H9 (cell line): ENCODE measurements around the gene DKKL1. TPM values are rescaled to one million over a fixed set of nuclear protein-coding genes. Genes with fewer than 3 reads are reported as not detected.

ENCODE experiments used
- DNase-seq: peaks from one replicate; pipeline ENCODE4 v3.0.0-alpha.2; 2017
- H2AFZ ChIP-seq: one replicate; pipeline ENCODE4 v1.6.1; 2013; ENCODE audit warnings: mild to moderate bottlenecking, low read length, control low read depth, moderate library complexity
- H2AK5ac ChIP-seq: 2 replicates; pipeline ENCODE4 v1.6.1; 2013; ENCODE audit warnings: low read length, control low read depth, mixed read lengths; ENCODE audit not compliant: insufficient read length
- H2BK120ac ChIP-seq: one replicate; pipeline ENCODE4 v1.6.1; 2013; ENCODE audit warnings: low read depth, mild to moderate bottlenecking, low read length, control low read depth, inconsistent platforms; ENCODE audit not compliant: poor library complexity, severe bottlenecking
- H2BK12ac ChIP-seq: 2 replicates; pipeline ENCODE4 v1.6.1; 2013; ENCODE audit warnings: low read length, control low read depth, mixed read lengths, low read depth; ENCODE audit not compliant: insufficient read length
- H2BK15ac ChIP-seq: 2 replicates; pipeline ENCODE4 v1.6.1; 2013; ENCODE audit warnings: low read depth, low read length, control low read depth
- H2BK20ac ChIP-seq: one replicate; pipeline ENCODE4 v1.6.1; 2013; ENCODE audit warnings: low read depth, mild to moderate bottlenecking, low read length, control low read depth, inconsistent platforms; ENCODE audit not compliant: poor library complexity, severe bottlenecking
- H2BK5ac ChIP-seq: 2 replicates; pipeline ENCODE4 v1.6.1; 2013; ENCODE audit warnings: low read length, control low read depth, mixed read lengths; ENCODE audit not compliant: insufficient read length
- H3K14ac ChIP-seq: 2 replicates; pipeline ENCODE4 v1.6.1; 2013; ENCODE audit warnings: low read length, control low read depth; ENCODE audit not compliant: insufficient read depth
- H3K18ac ChIP-seq: 2 replicates; pipeline ENCODE4 v1.6.1; 2013; ENCODE audit warnings: low read depth, mild to moderate bottlenecking, mixed read lengths, low read length, control low read depth; ENCODE audit not compliant: insufficient read length
- H3K23ac ChIP-seq: 2 replicates; pipeline ENCODE4 v1.6.1; 2013; ENCODE audit warnings: low read length, control low read depth, mixed read lengths, low read depth; ENCODE audit not compliant: insufficient read length
- H3K23me2 ChIP-seq: 2 replicates; pipeline ENCODE4 v1.6.1; 2013; ENCODE audit warnings: low read depth, mild to moderate bottlenecking, mixed read lengths, low read length, control low read depth; ENCODE audit not compliant: insufficient read length, poor library complexity, severe bottlenecking
- H3K27ac ChIP-seq: 2 replicates; pipeline ENCODE4 v1.5.1; 2013; ENCODE audit warnings: low read length, control low read depth, mixed read lengths, low read depth; ENCODE audit not compliant: insufficient read length
- H3K27me3 ChIP-seq: 2 replicates; pipeline ENCODE4 v1.6.1; 2013; ENCODE audit warnings: low read length, control low read depth, inconsistent platforms; ENCODE audit not compliant: insufficient read depth
- H3K4ac ChIP-seq: 2 replicates; pipeline ENCODE4 v1.6.1; 2013; ENCODE audit warnings: low read depth, mild to moderate bottlenecking, control low read depth, inconsistent platforms, low read length, moderate library complexity
- H3K4me1 ChIP-seq: 2 replicates; pipeline ENCODE4 v1.6.1; 2013; ENCODE audit warnings: low read length, control low read depth, inconsistent platforms; ENCODE audit not compliant: insufficient read depth
- H3K4me2 ChIP-seq: 2 replicates; pipeline ENCODE4 v1.6.1; 2013; ENCODE audit warnings: low read length, control low read depth, mixed read lengths; ENCODE audit not compliant: insufficient read length, insufficient read depth
- H3K56ac ChIP-seq: 2 replicates; pipeline ENCODE4 v1.6.1; 2013; ENCODE audit warnings: low read depth, mild to moderate bottlenecking, mixed read lengths, low read length, control low read depth; ENCODE audit not compliant: insufficient read length
- H3K79me1 ChIP-seq: 2 replicates; pipeline ENCODE4 v1.6.1; 2013; ENCODE audit warnings: low read depth, mild to moderate bottlenecking, moderate library complexity, low read length, control low read depth, inconsistent platforms; ENCODE audit not compliant: insufficient read depth, poor library complexity, severe bottlenecking
- H3K79me2 ChIP-seq: 2 replicates; pipeline ENCODE4 v1.6.1; 2013; ENCODE audit warnings: low read length, control low read depth, inconsistent platforms; ENCODE audit not compliant: insufficient read depth
- H3K9ac ChIP-seq: 2 replicates; pipeline ENCODE4 v1.6.1; 2013; ENCODE audit warnings: low read length, control low read depth, mixed read lengths; ENCODE audit not compliant: insufficient read length; ENCODE audit errors: extremely low read depth
- H3K9me3 ChIP-seq: one replicate; pipeline ENCODE4 v1.6.1; 2013; ENCODE audit warnings: low read depth, low read length, inconsistent platforms; ENCODE audit not compliant: control insufficient read depth
- H3T11ph ChIP-seq: one replicate; pipeline ENCODE4 v1.6.1; 2013; ENCODE audit warnings: mild to moderate bottlenecking, low read length, control low read depth, inconsistent platforms
- H4K20me1 ChIP-seq: one replicate; pipeline ENCODE4 v1.6.1; 2013; ENCODE audit not compliant: control insufficient read depth, insufficient read length, insufficient read depth
- H4K5ac ChIP-seq: 2 replicates; pipeline ENCODE4 v1.6.1; 2013; ENCODE audit warnings: low read depth, mild to moderate bottlenecking, mixed read lengths, low read length, control low read depth; ENCODE audit not compliant: insufficient read length
- H4K8ac ChIP-seq: replicated peaks from 2 replicates; pipeline ENCODE4 v1.6.1; 2013; ENCODE audit warnings: low read length, control low read depth, mixed read lengths, low read depth; ENCODE audit not compliant: insufficient read length
- H4K91ac ChIP-seq: 2 replicates; pipeline ENCODE4 v1.6.1; 2013; ENCODE audit warnings: low read depth, mild to moderate bottlenecking, moderate library complexity, mixed read lengths, low read length, control low read depth; ENCODE audit not compliant: insufficient read length
- H3K27ac Mint-ChIP-seq, 3 experiments: 2 replicates in 2 of 3; 3 replicates in 1 of 3; pipeline ENCODE4 v1.8.0; 2020 to 2021; ENCODE audit warnings: mixed read lengths in 3 of 3, mild to moderate bottlenecking in 1 of 3, moderate library complexity in 1 of 3
- H3K27me3 Mint-ChIP-seq: 2 replicates; pipeline ENCODE4 v1.8.0; 2021; ENCODE audit warnings: low read depth, mild to moderate bottlenecking, moderate library complexity, mixed read lengths
- H3K36me3 Mint-ChIP-seq, 3 experiments: 2 replicates in 2 of 3; 3 replicates in 1 of 3; pipeline ENCODE4 v1.8.0; 2020 to 2021; ENCODE audit warnings: low read depth in 3 of 3, mixed read lengths in 3 of 3; ENCODE audit not compliant: insufficient read depth in 1 of 3
- H3K4me1 Mint-ChIP-seq, 2 experiments: 2 replicates each; pipeline ENCODE4 v1.8.0; 2020; ENCODE audit warnings: mixed read lengths in 2 of 2
- H3K4me3 Mint-ChIP-seq, 2 experiments: 2 replicates in 1 of 2; 3 replicates in 1 of 2; pipeline ENCODE4 v1.8.0; 2020 to 2021; ENCODE audit warnings: mild to moderate bottlenecking in 2 of 2, mixed read lengths in 2 of 2, moderate library complexity in 1 of 2
- H3K9me3 Mint-ChIP-seq, 2 experiments: 2 replicates in 1 of 2; 3 replicates in 1 of 2; pipeline ENCODE4 v1.8.0; 2020; ENCODE audit warnings: mild to moderate bottlenecking in 2 of 2, mixed read lengths in 2 of 2, moderate library complexity in 1 of 2
- WGBS: extraction: QIAGEN DNeasy Blood & Tissue Kit; methylation state at CpG from one replicate; pipeline ENCODE4 v1.1.7; 2013; ENCODE audit warnings: missing lambda C conversion rate, low lambda C conversion rate, mixed read lengths; ENCODE audit not compliant: insufficient read length; ENCODE audit errors: extremely low coverage; 5-methylcytosine and 5-hydroxymethylcytosine counted together
- total RNA-seq: library from RNA; stranded (reverse); gene quantifications from 2 replicates; pipeline ENCODE4 v1.2.1, GENCODE V29; 2021
- TF ChIP-seq, protein P1 (sequence below): fragments of 200-600 bp; sonication (generic); conservative IDR thresholded peaks from 3 replicates; pipeline ENCODE4 v1.8.0; 2021; ENCODE audit warnings: antibody characterized with exemption, mild to moderate bottlenecking

DKKL1 gene
- total RNA-seq, 1 experiment from 2014 or later = 3.5 TPM

GRCh38 chr19:49390131-49390928 lies 26.7 kb downstream of the DKKL1 start:
- no peak overlapping the region for H3K23ac ChIP-seq
- no peak overlapping the region for H2AK5ac ChIP-seq
- TF ChIP-seq, protein P1, sequence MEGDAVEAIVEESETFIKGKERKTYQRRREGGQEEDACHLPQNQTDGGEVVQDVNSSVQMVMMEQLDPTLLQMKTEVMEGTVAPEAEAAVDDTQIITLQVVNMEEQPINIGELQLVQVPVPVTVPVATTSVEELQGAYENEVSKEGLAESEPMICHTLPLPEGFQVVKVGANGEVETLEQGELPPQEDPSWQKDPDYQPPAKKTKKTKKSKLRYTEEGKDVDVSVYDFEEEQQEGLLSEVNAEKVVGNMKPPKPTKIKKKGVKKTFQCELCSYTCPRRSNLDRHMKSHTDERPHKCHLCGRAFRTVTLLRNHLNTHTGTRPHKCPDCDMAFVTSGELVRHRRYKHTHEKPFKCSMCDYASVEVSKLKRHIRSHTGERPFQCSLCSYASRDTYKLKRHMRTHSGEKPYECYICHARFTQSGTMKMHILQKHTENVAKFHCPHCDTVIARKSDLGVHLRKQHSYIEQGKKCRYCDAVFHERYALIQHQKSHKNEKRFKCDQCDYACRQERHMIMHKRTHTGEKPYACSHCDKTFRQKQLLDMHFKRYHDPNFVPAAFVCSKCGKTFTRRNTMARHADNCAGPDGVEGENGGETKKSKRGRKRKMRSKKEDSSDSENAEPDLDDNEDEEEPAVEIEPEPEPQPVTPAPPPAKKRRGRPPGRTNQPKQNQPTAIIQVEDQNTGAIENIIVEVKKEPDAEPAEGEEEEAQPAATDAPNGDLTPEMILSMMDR = no peak
- no peak overlapping the region for H3K4ac ChIP-seq
- Mint-ChIP-seq H3K27me3 (peaks cover 11% of the 10 kb centered on the region), H3K4me3 (no peak overlapping the region), H3K9me3 (no peaks in the 10 kb centered on the region), H3K36me3 (0 out of 7 replicates have a peak, but pooled peaks cover 0 to 1% (median 0%) of the 10 kb centered on the region in 3 experiments), H3K27ac (no peak overlapping the region), H3K4me1 (peaks cover 12 to 29% of the 10 kb centered on the region in 2 experiments)
- no peak for DNase-seq
- no peak overlapping the region for H4K91ac ChIP-seq
- no peak overlapping the region for H2AFZ ChIP-seq
- no peaks in the 10 kb centered on the region for H3K23me2 ChIP-seq
- H3T11ph ChIP-seq = no peak overlapping the region
- H4K20me1 ChIP-seq = no peaks in the 10 kb centered on the region
- no peak overlapping the region for H3K14ac ChIP-seq
- no peak overlapping the region for H2BK20ac ChIP-seq
- H3K56ac ChIP-seq = no peak overlapping the region
- H2BK120ac ChIP-seq = no peak overlapping the region
- H2BK15ac ChIP-seq = no peak overlapping the region
- H3K4me1 ChIP-seq = no peaks in the 10 kb centered on the region
- no CpG with 5 or more reads among the region's 26 CpGs for WGBS
- H3K9me3 ChIP-seq = no peaks in the 10 kb centered on the region
- no peak overlapping the region for H2BK12ac ChIP-seq
- no peak overlapping the region for H3K9ac ChIP-seq
- H3K79me2 ChIP-seq = no peaks in the 10 kb centered on the region
- H3K18ac ChIP-seq = no peak overlapping the region
- no peak overlapping the region for H3K4me2 ChIP-seq
- H4K5ac ChIP-seq = no peak overlapping the region
- no peak overlapping the region for H4K8ac ChIP-seq
- H3K27me3 ChIP-seq = no peaks in the 10 kb centered on the region
- H3K79me1 ChIP-seq = no peaks in the 10 kb centered on the region
- no peak overlapping the region for H3K27ac ChIP-seq
- no peak overlapping the region for H2BK5ac ChIP-seq
